GM12865 (cell line): Measurements from ENCODE around the gene ALDOC.
"Not testable (repeated sequence)": the region's sequence is repeated elsewhere in the genome, so short reads cannot be mapped to it uniquely, and the experiment has no call there.

Experiments used
- DNase-seq: peaks from one replicate; pipeline ENCODE4 v3.0.0; 2010; ENCODE audit warnings: low read depth
- H3K4me3 ChIP-seq: 2 replicates; pipeline ENCODE4 v1.5.1; 2011; ENCODE audit warnings: mild to moderate bottlenecking, low read depth, low read length, control low read depth
- TF ChIP-seq, protein P1 (sequence below): IDR thresholded peaks from 2 replicates; pipeline ENCODE4 v1.5.1; 2011; ENCODE audit warnings: low read length, control low read depth, low read depth, inconsistent platforms; ENCODE audit not compliant: insufficient read depth; ENCODE audit errors: missing control alignments

The ALDOC gene

DNA sequence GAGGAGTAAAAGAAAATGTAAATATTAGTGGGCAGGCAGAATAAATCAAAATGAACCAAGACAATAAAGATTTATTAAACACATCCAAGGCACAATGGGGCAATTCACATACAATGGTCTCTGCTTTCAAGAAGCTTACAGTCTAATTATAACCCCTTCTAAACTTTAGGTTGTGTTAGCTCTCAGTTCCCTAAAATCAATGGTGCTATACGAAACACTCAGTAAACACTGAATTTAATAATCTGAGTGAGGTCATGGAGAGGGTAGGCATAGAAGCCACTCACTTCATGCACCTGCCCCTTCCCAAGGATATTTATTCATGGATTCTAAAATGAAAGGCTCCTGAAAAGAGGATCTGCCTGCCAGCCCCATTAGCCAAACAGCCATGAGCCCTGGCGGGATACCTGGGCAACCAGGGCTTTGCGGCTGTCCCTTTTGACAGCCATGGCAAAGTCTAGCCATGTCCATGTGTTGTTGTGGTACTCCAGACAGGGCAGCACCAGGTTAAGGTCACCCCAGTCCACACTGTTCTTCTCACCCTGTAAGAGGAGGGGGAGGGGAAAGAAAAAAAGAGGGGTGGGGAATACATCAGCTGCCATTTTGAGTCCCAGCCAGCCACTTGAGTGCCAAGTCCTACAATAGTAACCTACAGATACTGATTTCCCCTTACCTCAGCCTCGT lies 38.7 kb upstream of the ALDOC start:
- DNase-seq, result no peak
- TF ChIP-seq, protein P1, sequence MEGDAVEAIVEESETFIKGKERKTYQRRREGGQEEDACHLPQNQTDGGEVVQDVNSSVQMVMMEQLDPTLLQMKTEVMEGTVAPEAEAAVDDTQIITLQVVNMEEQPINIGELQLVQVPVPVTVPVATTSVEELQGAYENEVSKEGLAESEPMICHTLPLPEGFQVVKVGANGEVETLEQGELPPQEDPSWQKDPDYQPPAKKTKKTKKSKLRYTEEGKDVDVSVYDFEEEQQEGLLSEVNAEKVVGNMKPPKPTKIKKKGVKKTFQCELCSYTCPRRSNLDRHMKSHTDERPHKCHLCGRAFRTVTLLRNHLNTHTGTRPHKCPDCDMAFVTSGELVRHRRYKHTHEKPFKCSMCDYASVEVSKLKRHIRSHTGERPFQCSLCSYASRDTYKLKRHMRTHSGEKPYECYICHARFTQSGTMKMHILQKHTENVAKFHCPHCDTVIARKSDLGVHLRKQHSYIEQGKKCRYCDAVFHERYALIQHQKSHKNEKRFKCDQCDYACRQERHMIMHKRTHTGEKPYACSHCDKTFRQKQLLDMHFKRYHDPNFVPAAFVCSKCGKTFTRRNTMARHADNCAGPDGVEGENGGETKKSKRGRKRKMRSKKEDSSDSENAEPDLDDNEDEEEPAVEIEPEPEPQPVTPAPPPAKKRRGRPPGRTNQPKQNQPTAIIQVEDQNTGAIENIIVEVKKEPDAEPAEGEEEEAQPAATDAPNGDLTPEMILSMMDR, result no peak
- no peak overlapping the region for H3K4me3 ChIP-seq

DNA sequence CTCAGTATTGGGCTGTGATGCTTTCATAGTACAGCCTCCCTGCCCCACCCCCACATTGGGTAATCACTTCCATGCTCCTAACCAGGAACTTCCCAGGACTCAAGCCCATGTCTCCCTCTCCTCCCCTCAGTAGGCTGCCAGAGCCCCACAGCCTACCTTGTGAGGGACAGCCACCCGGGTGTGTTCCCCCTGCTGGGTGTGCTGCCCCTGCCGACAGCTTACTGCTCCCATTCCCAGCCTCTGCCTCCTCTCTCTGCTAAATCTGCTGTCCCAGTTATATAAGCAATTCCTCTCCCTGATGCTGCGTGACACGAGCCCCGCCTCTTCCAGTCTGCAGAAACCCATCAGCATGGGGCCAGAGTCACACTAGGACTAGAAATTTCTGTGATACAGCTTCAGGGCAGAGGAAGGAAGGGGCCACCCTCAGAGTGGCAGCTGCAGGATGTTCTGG lies 37.3 kb upstream of the ALDOC start, which contains the start of gene RSKR:
Gene RSKR (minus strand): TSS at position 255 of the 451 bp plus-strand sequence. CDS start 24 bp downstream, at position 231.
- TF ChIP-seq, protein P1, result no peak
- no peak for DNase-seq

DNA sequence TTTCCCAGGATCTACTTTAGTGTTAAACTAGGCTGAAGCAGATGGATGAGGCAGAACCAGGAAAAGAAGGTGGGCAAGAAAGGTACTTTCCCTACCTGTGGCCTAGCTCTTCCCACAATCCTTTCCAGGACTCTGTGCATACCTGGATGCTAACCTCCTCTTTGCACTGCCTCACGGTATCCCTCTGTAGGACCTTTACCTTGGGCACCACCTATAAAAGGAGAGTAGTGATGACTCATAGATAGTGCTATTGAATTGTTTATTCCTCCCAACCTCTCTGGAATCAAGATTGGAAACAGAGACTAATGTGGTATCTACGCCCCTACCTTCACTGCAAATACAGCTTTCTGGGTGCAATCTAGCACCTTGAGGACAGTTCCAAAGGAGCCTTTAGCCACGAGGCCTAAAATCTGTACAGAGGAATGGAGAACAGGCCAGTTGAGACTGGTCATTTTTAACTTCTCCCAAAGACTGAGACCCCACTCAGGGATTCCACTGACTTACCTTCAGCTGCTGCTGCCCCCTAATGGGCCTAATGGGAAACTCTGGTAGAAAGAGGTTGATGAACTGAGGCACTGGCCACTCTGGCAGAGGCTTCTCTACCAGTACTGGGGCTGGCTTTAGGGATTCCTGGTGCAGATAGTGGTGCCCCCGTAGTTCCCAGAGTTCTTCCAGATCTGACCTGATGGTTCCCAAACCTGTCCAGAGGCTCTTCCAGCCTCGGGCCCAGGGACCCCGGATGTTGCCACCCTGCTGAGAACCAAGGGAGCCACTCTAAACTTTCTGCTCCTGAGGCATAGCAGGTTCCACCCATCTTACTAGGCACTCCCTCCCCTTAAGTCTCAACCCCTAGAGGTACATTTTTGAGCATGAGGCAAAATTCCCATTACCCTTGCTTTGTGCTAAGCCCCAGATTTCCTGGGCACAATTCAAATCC lies 36.5 kb upstream of the ALDOC start:
- H3K4me3 ChIP-seq, result no peak overlapping the region
- peak; percentile 45 for DNase-seq
- TF ChIP-seq, protein P1, result peak; percentile 66

More for the DNA sequence above, 37.3 kb upstream of the ALDOC start, which contains the start of gene RSKR:
- H3K4me3 ChIP-seq, result no peak within 1 kb of the TSS

DNA sequence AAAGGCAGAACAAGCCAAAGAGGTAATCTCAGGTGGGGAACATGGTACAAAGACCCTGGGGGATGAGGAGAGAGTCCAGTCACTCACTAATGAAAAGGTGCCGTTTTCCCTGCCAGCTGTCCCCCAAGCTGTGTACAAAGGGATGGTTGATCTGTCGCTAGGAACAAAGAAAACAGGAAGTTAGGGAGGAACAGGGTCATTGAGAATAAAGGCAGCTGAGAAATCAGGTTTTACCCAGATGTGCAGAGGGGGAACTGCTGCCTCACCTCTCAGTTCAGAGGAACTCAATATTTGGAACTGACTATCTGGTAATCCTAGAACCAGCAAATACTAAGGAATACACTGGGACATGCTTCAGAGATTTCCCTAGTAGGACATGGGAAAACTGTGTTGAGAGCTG lies 35.8 kb upstream of the ALDOC start:
- no peak overlapping the region for H3K4me3 ChIP-seq
- no peak for DNase-seq
- TF ChIP-seq, protein P1, result no peak

DNA sequence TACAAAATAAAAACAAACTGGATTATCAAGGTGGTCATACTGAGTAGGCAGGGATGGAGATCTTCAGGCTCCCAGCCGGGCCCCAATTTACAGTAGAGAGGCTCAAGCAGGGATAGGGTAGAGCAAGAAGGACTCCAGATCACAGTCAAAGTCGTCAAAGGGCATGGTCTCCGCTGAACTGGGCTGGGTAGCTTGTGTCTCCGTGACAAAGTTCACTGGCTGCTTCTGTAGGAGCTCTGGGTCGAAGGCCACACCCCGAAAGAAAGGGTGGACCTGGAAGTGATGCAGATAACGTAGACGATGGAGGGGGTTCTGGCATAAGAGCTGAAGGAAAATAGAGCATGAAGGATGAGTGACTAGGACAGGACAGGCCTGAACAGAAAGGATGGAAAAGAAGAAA lies 33.7 kb upstream of the ALDOC start:
- no peak for DNase-seq
- no peak overlapping the region for H3K4me3 ChIP-seq
- TF ChIP-seq, protein P1, result no peak

DNA sequence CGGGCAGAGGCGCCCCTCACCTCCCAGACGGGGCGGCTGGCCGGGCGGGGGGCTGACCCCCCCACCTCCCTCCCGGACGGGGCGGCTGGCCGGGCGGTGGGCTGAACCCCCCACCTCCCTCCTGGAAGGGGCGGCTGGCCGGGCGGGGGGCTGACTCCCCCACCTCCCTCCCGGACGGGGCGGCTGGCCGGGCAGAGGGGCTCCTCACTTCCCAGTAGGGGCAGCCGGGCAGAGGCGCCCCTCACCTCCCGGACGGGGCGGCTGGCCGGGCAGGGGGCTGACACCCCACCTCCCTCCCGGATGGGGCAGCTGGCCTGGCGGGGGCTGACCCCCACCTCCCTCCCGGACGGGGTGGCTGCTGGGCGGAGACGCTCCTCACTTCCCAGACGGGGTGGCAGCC lies 27.3 kb upstream of the ALDOC start:
- not testable (repeated sequence) for DNase-seq, H3K4me3 ChIP-seq
